Liver (tissue), 9 donors: ENCODE results near the gene XPNPEP1. TPM values are rescaled to one million over a fixed set of nuclear protein-coding genes. Genes with fewer than 3 reads are reported as not detected.

Source experiments
- DNase-seq: peaks from one replicate; pipeline ENCODE4 v3.0.0-alpha.2; 2017; ENCODE audit warnings: low spot score
- H3K27ac ChIP-seq, 2 donors: one replicate each; pipeline ENCODE4 v1.7.0; 2013; ENCODE audit warnings: inconsistent platforms in 2 of 2, low read length in 2 of 2, control low read depth in 1 of 2, low read depth in 1 of 2, mild to moderate bottlenecking in 1 of 2
- H3K27me3 ChIP-seq, 4 donors: one replicate each; pipeline versions ENCODE4 v1.6.1 to v1.7.0; 2013; ENCODE audit warnings: low read length in 3 of 4, inconsistent platforms in 1 of 4, mild to moderate bottlenecking in 1 of 4, moderate library complexity in 1 of 4; ENCODE audit not compliant: control insufficient read depth in 4 of 4, insufficient read depth in 4 of 4
- H3K36me3 ChIP-seq, 4 donors: one replicate each; pipeline versions ENCODE4 v1.6.1 to v1.7.0; 2013; ENCODE audit warnings: low read length in 3 of 4, mild to moderate bottlenecking in 3 of 4, low read depth in 1 of 4, moderate library complexity in 1 of 4; ENCODE audit not compliant: control insufficient read depth in 4 of 4, insufficient read depth in 3 of 4
- H3K4me1 ChIP-seq, 4 donors: one replicate each; pipeline versions ENCODE4 v1.6.1 to v1.7.0; 2013; ENCODE audit warnings: low read length in 3 of 4, mild to moderate bottlenecking in 3 of 4, moderate library complexity in 1 of 4; ENCODE audit not compliant: control insufficient read depth in 4 of 4, insufficient read depth in 4 of 4
- H3K4me3 ChIP-seq, 3 donors: one replicate each; pipeline versions ENCODE4 v1.6.1 to v1.7.0; 2013; ENCODE audit warnings: low read length in 3 of 3, control low read depth in 1 of 3, low read depth in 1 of 3, mild to moderate bottlenecking in 1 of 3
- H3K9ac ChIP-seq, 2 donors: one replicate each; pipeline ENCODE4 v1.7.0; 2013; ENCODE audit warnings: low read length in 2 of 2, mild to moderate bottlenecking in 2 of 2, moderate library complexity in 2 of 2, control low read depth in 1 of 2, low read depth in 1 of 2
- H3K9me3 ChIP-seq, 4 donors: one replicate each; pipeline versions ENCODE4 v1.6.1 to v1.7.0; 2013; ENCODE audit warnings: low read length in 3 of 4; ENCODE audit not compliant: control insufficient read depth in 4 of 4
- ATF3 ChIP-seq: IDR thresholded peaks from 2 replicates; pipeline ENCODE4 v1.6.1; 2016; ENCODE audit warnings: antibody characterized with exemption
- CTCF ChIP-seq: fragments of 150-350 bp; IDR thresholded peaks from 2 replicates; pipeline ENCODE4 v1.5.1; 2017; ENCODE audit warnings: improper control_type of control experiment, low read depth, low read length; ENCODE audit not compliant: missing input control
- FOXA1 ChIP-seq: IDR thresholded peaks from 2 replicates; pipeline ENCODE4 v1.6.1; 2016; ENCODE audit warnings: antibody characterized with exemption
- GABPA ChIP-seq, 2 donors: IDR thresholded peaks in 1 of 2; conservative IDR thresholded peaks in 1 of 2; 2 replicates each; pipeline ENCODE4 v1.6.1; 2016; ENCODE audit warnings: antibody characterized with exemption in 2 of 2, mild to moderate bottlenecking in 1 of 2, moderate library complexity in 1 of 2
- HNF4A ChIP-seq, 2 donors: conservative IDR thresholded peaks; 2 replicates each; pipeline ENCODE4 v1.6.1; 2016; ENCODE audit warnings: antibody characterized with exemption in 2 of 2, mild to moderate bottlenecking in 2 of 2
- HNF4G ChIP-seq: IDR thresholded peaks from 2 replicates; pipeline ENCODE4 v1.6.1; 2016; ENCODE audit warnings: antibody characterized with exemption
- JUND ChIP-seq, 2 donors: IDR thresholded peaks; 2 replicates each; pipeline ENCODE4 v1.6.1; 2016; ENCODE audit warnings: antibody characterized with exemption in 2 of 2
- MAX ChIP-seq: IDR thresholded peaks from 2 replicates; pipeline ENCODE4 v1.6.1; 2016; ENCODE audit warnings: antibody characterized with exemption
- NR2F2 ChIP-seq: IDR thresholded peaks from 2 replicates; pipeline ENCODE4 v1.6.1; 2016; ENCODE audit warnings: antibody characterized with exemption
- RAD21 ChIP-seq, 2 donors: IDR thresholded peaks; 2 replicates each; pipeline ENCODE4 v1.6.1; 2016; ENCODE audit warnings: antibody characterized with exemption in 2 of 2, mild to moderate bottlenecking in 2 of 2
- RXRA ChIP-seq, 2 donors: IDR thresholded peaks; 2 replicates each; pipeline ENCODE4 v1.6.1; 2017 to 2018; ENCODE audit warnings: antibody characterized with exemption in 2 of 2, mild to moderate bottlenecking in 1 of 2
- SP1 ChIP-seq: IDR thresholded peaks from 2 replicates; pipeline ENCODE4 v1.6.1; 2018; ENCODE audit warnings: antibody characterized with exemption, mild to moderate bottlenecking
- TAF1 ChIP-seq: conservative IDR thresholded peaks from 2 replicates; pipeline ENCODE4 v1.6.1; 2016; ENCODE audit warnings: antibody characterized with exemption, mild to moderate bottlenecking
- YY1 ChIP-seq: IDR thresholded peaks from 2 replicates; pipeline ENCODE4 v1.6.1; 2016; ENCODE audit warnings: antibody characterized with exemption, mild to moderate bottlenecking
- WGBS: extraction: QIAGEN DNeasy Blood & Tissue Kit; methylation state at CpG from one replicate; pipeline ENCODE4 v1.1.7; 2013; 5-methylcytosine and 5-hydroxymethylcytosine counted together
- polyA plus RNA-seq, 2 donors: library from polyadenylated mRNA; stranded (reverse) in 1 of 2; unstranded in 1 of 2; fragments of 200-250 nt in 1 of 2; fragments of >200 nt in 1 of 2; fragmentation: Nextera tagmentation in 1 of 2; extraction: Ambion mirVana in 1 of 2; gene quantifications; one replicate each; pipeline versions ENCODE4 v1.2.1 to v1.2.3, GENCODE V29; 2013 to 2015
- total RNA-seq, 2 donors: library from RNA; depleted of rRNA; stranded (reverse); fragments of >200 nt; gene quantifications; one replicate each; pipeline ENCODE4 v1.2.3, GENCODE V29; 2014
- TF ChIP-seq, protein P1 (sequence below): IDR thresholded peaks from 2 replicates; pipeline ENCODE4 v1.6.1; 2016; ENCODE audit warnings: antibody characterized with exemption
- donor health status: healthy.
- donor health status: healthy.
- donor health status: healthy.
- donor health status: healthy.
- donor health status: healthy.

The XPNPEP1 gene
- total and polyA plus RNA-seq, 4 donors = 9.1 to 38.1 (median 27.3) TPM

GRCh38 chr10:109883859-109884771 lies 39.2 kb downstream of the XPNPEP1 start:
- no peaks in the 10 kb centered on the region for H3K27me3 ChIP-seq
- H3K36me3 ChIP-seq = peaks cover 11 to 45% (median 30%) of the 10 kb centered on the region in 4 donors
- 31% methylated on average over 17 of the region's 17 CpGs for WGBS
- no peak overlapping the region for H3K27ac ChIP-seq
- H3K4me1 ChIP-seq = no peaks in the 10 kb centered on the region
- TF ChIP-seq RXRA (IDR thresholded peaks at IDR 0.05) (peak; percentile 26 to 30), ATF3 (no peak), MAX (no peak), JUND (IDR thresholded peaks at IDR 0.05) (no peak), CTCF (peak; percentile 95), SP1 (peak; percentile 30), HNF4A (conservative IDR thresholded peaks at IDR 0.05) (peak in 1 of 2 donors; percentile 6), NR2F2 (peak; percentile 75), FOXA1 (no peak), HNF4G (no peak), RAD21 (IDR thresholded peaks at IDR 0.05) (peak; percentile 99 to 100), YY1 (no peak), GABPA (IDR thresholded peaks at IDR 0.05 in 1 of 2, conservative IDR thresholded peaks at IDR 0.05 in 1 of 2) (no peak)
- TF ChIP-seq, protein P1, sequence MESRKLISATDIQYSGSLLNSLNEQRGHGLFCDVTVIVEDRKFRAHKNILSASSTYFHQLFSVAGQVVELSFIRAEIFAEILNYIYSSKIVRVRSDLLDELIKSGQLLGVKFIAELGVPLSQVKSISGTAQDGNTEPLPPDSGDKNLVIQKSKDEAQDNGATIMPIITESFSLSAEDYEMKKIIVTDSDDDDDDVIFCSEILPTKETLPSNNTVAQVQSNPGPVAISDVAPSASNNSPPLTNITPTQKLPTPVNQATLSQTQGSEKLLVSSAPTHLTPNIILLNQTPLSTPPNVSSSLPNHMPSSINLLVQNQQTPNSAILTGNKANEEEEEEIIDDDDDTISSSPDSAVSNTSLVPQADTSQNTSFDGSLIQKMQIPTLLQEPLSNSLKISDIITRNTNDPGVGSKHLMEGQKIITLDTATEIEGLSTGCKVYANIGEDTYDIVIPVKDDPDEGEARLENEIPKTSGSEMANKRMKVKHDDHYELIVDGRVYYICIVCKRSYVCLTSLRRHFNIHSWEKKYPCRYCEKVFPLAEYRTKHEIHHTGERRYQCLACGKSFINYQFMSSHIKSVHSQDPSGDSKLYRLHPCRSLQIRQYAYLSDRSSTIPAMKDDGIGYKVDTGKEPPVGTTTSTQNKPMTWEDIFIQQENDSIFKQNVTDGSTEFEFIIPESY = no peak
- H3K9me3 ChIP-seq = no peaks in the 10 kb centered on the region
- DNase-seq = peak; percentile 68
- no peak overlapping the region for H3K4me3 ChIP-seq
- peak overlapping the region in 1 of 2 donors; percentile 55 for H3K9ac ChIP-seq

- peaks cover 9 to 36% (median 31%) of the 10 kb centered on the region in 4 donors for H3K36me3 ChIP-seq
These were observed 40.9 kb downstream of the XPNPEP1 start for GRCh38 chr10:109882251-109883057.

More at GRCh38 chr10:109882251-109883057, 40.9 kb downstream of the XPNPEP1 start:
- DNase-seq = no peak
- H3K9me3 ChIP-seq = no peaks in the 10 kb centered on the region
- no peaks in the 10 kb centered on the region for H3K27me3 ChIP-seq
- 94% methylated on average over 8 of the region's 8 CpGs for WGBS
- no peak overlapping the region for H3K27ac ChIP-seq
- no peak overlapping the region for H3K4me3 ChIP-seq
- TF ChIP-seq SP1 = no peak
- no peak for TF ChIP-seq RXRA (IDR thresholded peaks at IDR 0.05)
- no peak for TF ChIP-seq HNF4A (conservative IDR thresholded peaks at IDR 0.05)
- TF ChIP-seq TAF1 = no peak
- TF ChIP-seq, protein P1 = no peak
- H3K4me1 ChIP-seq = no peaks in the 10 kb centered on the region
- no peak overlapping the region for H3K9ac ChIP-seq
